ENCODE results near the gene TMA7.

DNA sequence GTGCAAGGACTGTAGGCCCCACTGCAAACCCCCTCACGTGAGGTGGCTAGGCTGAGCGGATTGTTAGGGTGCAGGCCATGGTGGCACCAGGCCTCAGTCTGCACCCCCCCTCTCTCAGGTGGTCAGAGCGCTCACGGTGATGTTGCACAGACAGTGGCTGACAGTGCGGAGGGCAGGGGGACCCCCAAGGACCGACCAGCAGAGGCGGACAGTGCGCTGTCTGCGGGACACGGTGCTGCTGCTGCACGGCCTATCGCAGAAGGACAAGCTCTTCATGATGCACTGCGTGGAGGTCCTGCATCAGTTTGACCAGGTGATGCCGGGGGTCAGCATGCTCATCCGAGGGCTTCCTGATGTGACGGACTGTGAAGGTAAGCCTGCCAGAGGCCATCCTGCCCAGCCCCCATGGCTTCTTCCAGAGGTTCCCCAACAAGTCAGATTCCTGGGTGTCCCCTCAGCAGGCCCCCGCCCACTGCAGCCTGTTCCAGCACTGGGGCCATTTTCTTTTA is 24.7 kb downstream of the TMA7 start:
- no peak for TF ChIP-seq SUZ12 (IDR thresholded peaks at IDR 0.05; ENCODE audit: extremely low read depth, insufficient read depth, insufficient read length)
- no peak for TF ChIP-seq ZNF274 (IDR thresholded peaks at IDR 0.05; ENCODE audit: low read depth, low read length)
